Activated CD8-positive, alpha-beta memory T cell treated with anti-CD3 and anti-CD28 coated beads, Interleukin-2, amount 50 U/mL, for 48 hours (primary cell): Measurements from ENCODE around the gene BNIP1.
"Not testable (repeated sequence)": the region's sequence is repeated elsewhere in the genome, so short reads cannot be mapped to it uniquely, and the experiment has no call there.

Source experiments
- DNase-seq: peaks from one replicate; pipeline ENCODE4 v3.0.0-alpha.2; 2020

Gene BNIP1, protein sequence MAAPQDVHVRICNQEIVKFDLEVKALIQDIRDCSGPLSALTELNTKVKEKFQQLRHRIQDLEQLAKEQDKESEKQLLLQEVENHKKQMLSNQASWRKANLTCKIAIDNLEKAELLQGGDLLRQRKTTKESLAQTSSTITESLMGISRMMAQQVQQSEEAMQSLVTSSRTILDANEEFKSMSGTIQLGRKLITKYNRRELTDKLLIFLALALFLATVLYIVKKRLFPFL

GRCh38 chr5:173144200-173145176 is at the start of gene BNIP1:
BNIP1 (plus strand) TSS chr5:173144531; CDS start chr5:173144546, 15 bp downstream.
- peak; percentile 99 for DNase-seq

DNA sequence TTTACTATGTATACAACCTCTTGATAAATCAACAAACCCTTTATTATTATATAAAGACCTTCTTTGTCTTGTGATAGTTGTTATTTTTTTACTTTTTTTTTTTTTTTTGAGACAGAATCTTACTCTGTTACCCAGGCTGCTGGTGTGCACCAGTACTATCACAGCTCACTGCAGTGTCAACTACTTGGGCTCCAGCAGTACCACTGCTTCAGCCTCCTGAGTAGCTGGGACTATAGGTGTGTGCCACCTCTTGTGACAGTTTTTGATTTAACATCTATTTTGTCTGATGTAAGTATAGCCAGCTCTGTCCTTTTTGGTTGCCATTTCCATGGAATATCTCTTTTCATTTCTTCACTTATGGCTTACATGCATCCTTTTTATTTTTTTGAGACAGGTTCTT is 45.5 kb upstream of the BNIP1 start:
- no peak for DNase-seq

DNA sequence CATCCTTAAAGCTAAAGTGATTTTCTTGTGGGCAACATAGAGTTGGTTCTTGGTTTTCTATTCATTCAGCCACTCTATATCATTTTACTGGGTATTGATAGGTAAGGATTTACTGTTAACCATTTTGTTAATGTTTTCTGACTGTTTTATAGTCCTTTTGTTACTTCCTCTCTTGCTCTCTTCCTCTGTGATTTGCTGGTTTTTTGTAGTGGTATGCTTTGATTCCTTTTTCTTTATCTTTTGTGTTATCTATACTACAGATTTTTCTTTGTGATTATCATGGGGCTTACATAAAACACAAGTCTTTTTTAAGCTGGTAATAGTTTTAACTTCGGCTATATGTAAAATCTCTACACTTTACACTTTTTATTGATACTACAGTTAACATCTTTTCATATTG is 44.9 kb upstream of the BNIP1 start:
- DNase-seq: no peak

- DNase-seq: no peak
Measured at GRCh38 chr5:173101245-173101644, 43.1 kb upstream of the BNIP1 start.

DNA sequence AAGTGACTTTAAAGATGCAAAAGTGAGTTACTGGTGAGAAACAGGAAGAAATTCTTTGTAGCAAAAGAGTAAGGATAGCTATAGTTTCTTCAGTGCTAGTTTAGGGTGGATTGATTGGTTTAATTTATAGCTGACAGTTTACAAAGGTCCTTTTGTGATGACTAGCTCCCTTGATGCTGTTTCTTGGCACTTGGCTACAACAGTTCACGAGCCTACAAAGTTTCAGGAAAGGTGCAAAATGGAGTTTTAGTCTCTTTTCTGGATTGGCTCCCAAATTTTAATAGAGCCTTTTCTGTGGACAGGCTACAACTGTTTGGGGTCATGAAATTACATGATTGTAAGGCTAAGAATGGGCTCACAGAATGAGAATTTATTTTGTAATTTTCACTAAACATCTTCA is 40.9 kb upstream of the BNIP1 start:
- DNase-seq: no peak

DNA sequence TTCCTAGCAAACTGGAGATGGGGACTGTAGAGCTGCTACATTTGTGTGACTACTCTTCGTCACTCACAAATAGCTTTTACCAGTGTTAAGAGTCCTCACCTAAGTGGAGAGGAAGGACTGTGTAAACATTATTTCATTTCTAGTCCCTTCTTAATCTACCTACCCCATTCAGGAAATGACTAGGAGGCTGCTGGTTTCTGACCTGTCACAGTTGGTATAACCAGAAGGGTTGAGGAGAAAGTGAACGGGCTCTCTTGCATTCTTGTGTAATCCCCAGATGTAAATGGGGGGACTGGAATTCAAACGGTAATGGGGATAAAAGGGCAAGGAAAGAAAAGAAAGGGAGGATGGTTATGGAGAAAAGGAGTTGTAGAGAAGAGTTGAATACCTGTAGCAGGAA is 35.4 kb upstream of the BNIP1 start:
- DNase-seq: no peak

- DNase-seq: no peak
Measured at GRCh38 chr5:173114536-173114935, 29.8 kb upstream of the BNIP1 start.

GRCh38 chr5:173119719-173120118 is 24.6 kb upstream of the BNIP1 start:
- DNase-seq: no peak

DNA sequence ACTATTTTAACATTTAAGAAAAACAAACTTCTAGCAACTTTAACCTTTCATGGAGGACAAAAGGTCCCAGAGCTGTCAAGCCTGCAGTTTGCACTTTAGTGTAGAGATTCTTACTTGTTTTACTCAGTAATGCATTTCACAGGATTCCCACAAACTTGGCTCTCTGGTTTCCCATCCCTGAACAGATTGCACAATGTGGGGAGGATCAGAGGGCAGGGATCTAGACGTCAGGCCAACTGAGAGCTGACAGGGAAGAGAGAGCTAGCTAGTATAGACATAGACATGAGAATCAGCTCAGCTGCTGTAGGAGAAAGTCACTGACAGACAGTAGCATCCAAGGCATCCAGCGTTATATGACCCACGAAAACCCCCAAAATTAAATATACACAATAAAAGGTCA is 20.9 kb upstream of the BNIP1 start:
- no peak for DNase-seq

GRCh38 chr5:173132166-173132565 is 12.2 kb upstream of the BNIP1 start:
- DNase-seq: not testable (repeated sequence)

- DNase-seq: no peak
Measured at GRCh38 chr5:173138707-173139106, 5.6 kb upstream of the BNIP1 start.

DNA sequence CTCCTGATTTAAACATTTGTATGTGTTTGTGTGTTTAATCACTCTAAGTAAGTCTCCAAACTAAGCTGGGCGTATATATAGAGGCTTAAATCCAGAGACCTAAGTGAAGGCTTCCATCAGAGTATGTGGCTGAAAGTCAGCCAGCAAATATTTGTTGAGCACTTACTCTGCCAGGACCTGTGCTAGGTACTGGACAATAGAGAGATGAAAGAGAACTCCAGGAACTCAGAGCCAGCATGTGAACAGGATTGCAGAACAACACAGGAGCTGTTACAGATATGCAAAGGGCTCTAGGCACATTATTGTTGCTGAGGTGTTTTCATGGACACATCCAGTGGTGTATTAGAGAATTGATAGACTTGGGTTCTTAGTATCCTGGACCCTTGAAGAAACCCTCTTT is 4.7 kb upstream of the BNIP1 start:
- DNase-seq: no peak

DNA sequence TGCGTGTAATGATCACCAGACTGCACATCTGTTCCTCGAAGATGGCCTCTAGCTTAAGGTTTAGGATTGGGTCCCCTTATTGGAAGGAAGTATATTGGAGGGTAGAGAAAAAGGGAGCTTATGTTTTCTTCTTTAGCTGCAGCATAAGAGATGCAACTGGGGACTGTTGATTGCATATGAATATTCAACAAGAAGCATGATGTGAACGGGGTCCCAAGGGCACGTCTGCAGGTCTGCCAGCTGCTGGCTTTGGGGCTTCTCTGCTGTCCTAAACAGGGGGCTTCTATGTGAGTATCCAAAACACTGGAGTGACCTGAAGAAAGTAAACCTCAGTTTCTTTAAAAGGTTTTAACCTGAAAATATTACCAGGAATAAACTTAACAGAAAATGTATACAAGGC is 3.6 kb upstream of the BNIP1 start:
- no peak for DNase-seq

DNA sequence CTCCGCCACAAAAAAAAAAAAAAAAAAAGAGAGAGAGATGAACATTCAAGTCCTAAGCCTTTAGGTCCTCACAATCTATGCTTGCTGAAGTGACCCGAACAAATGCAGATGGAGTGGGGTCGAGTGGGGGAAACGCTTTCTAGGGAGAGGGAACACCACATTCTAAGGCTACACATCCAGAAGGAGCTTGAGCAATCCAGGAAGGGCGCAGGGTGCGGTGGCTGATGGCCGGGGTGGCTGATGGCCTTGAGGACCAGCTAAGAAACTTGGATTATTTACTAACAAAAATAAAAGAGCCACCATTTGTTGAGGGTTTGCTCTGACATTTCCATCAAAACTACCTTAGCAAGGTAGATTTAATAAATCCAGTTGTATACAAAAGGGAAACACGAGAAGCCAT is 764 bp upstream of the BNIP1 start:
- DNase-seq: no peak

DNA sequence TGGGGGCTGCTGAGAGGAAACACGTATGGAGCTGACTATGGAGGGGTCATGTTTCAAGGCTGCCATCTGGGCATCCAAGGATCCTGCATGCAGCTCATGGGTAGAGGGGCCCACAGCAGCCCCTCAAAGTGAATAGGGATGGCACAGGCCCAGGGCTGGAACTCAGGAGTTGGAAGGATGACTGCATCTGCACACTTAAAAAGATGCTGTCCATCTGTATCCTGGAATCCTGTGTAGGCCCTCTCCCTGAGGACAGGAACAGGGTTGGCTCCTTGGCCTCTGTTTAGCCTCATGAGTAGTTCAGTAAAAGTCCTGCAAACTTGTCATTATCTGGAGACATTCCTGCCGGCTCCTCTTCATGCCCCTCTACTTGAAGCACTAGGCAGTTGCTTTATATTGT is 4.0 kb downstream of the BNIP1 start:
- DNase-seq: no peak

DNA sequence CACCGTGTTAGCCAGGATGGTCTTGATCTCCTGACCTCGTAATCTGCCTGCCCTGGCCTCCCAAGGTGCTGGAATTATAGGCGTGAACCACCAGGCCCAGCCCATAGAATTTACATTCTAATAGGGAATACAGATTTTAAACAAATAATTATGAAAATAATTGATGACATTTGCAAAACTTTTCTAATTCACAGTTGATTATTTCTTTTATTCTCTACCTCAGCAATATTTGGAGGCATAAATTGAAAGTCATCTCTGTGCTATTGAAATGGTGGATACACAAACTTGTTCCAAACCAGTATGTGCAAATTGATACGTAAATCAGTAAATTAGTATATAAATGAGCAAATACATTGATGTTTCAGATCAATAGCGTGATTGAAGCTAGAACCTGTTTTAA is 8.2 kb downstream of the BNIP1 start:
- no peak for DNase-seq

DNA sequence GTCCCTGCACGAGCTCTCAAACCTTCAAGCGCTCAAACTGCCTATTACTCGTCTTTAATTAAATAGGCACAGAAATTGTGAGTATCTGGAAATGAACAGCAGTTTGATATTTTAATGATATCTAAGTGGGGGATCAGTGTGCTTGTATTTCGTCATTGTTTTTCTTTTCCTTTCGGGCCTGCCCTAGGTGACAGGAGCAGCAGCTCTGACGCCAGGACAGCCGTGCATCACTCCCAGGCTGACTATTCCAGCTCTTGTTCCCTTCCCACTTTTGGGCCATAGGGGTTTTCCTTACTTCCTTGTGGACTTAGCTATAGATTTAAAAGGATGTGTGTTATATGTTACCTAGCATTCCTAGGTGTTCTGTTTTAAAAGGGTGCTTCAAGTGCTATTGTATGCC is 9.5 kb downstream of the BNIP1 start:
- no peak for DNase-seq

DNA sequence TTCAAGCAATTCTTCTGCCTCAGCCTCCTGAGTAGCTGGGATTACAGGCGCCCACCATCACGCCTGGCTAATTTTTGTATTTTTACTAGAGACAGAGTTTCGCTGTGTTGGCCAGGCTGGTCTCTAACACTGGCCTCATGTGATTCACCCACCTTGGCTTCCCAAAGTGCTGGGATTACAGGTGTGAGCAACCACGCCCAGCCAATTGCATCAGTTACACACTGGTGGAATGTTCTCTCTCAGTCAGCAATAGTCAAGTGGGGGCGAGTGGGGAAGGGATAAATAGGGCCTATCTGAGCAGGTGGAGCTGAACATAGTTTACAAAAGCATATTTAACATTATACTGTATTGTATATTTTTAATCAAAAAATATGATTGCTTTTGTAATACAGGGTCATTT is 10.3 kb downstream of the BNIP1 start:
- not testable (repeated sequence) for DNase-seq

- DNase-seq: no peak
Measured at GRCh38 chr5:173155912-173156311, 11.6 kb downstream of the BNIP1 start.

DNA sequence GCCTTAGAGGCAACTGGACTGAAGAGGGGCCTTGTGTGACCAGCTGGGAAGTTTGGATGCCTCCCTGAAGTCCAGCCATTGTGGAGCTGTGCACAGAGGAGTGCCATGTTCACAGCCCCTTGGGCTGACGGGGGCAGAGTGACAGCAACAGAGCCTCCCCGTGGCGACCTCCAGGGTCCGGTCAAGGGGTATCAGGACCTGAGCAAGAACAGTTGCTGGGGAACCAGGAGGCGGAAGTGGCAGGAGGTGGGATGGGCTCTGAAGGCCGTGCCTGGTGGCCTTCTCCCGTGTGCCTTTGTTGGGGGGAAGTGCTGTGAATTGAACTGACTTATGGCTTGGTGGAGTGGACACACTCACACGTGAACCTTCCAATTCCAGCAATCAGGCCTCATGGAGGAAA is 14.0 kb downstream of the BNIP1 start:
- DNase-seq: no peak

GRCh38 chr5:173159256-173159655 is 14.9 kb downstream of the BNIP1 start:
- no peak for DNase-seq

GRCh38 chr5:173161148-173161547 is 16.8 kb downstream of the BNIP1 start:
- no peak for DNase-seq

- DNase-seq: no peak
Measured at GRCh38 chr5:173163219-173163618, 18.9 kb downstream of the BNIP1 start.
